ENCODE data around the gene CRYBA1.
"Not testable (repeated sequence)": the region's sequence is repeated elsewhere in the genome, so short reads cannot be mapped to it uniquely, and the experiment has no call there.

Gene CRYBA1

GRCh38 chr17:29246628-29247027 lies at the start of gene CRYBA1:
Gene CRYBA1, plus strand, starts transcription at chr17:29246859. Its CDS starts 5 bp downstream, at chr17:29246864.
- no peak within 1 kb of the TSS for H3K4me3 Mint-ChIP-seq
- no peak within 1 kb of the TSS for H3K27ac Mint-ChIP-seq
- H3K36me3 Mint-ChIP-seq, result no peaks in the 10 kb centered on the region
- H3K4me1 Mint-ChIP-seq, result no peaks in the 10 kb centered on the region
- no peaks in the 10 kb centered on the region for H3K9me3 Mint-ChIP-seq
- no peaks in the 10 kb centered on the region for H3K27me3 Mint-ChIP-seq

GRCh38 chr17:29197516-29198272 lies 49.0 kb upstream of the CRYBA1 start:
- H3K4me1 Mint-ChIP-seq, result no peaks in the 10 kb centered on the region
- H3K27ac Mint-ChIP-seq, result no peak overlapping the region
- H3K9me3 Mint-ChIP-seq, result no peaks in the 10 kb centered on the region

GRCh38 chr17:29204068-29204804 lies 42.4 kb upstream of the CRYBA1 start:
- not testable (repeated sequence) for H3K27me3 Mint-ChIP-seq, H3K36me3 Mint-ChIP-seq, H3K4me3 Mint-ChIP-seq, H3K9me3 Mint-ChIP-seq, H3K27ac Mint-ChIP-seq, H3K4me1 Mint-ChIP-seq

More at GRCh38 chr17:29197516-29198272, 49.0 kb upstream of the CRYBA1 start:
- Mint-ChIP-seq H3K4me3 (no peak overlapping the region), H3K27me3 (peaks cover 2% of the 10 kb centered on the region), H3K36me3 (no peaks in the 10 kb centered on the region)

GRCh38 chr17:29205047-29205446 lies 41.6 kb upstream of the CRYBA1 start:
- H3K27me3 Mint-ChIP-seq, result peaks cover 7% of the 10 kb centered on the region
- H3K4me3 Mint-ChIP-seq, result no peak overlapping the region
- H3K9me3 Mint-ChIP-seq, result no peaks in the 10 kb centered on the region
- H3K27ac Mint-ChIP-seq, result no peak overlapping the region
- no peaks in the 10 kb centered on the region for H3K36me3 Mint-ChIP-seq
- H3K4me1 Mint-ChIP-seq, result no peaks in the 10 kb centered on the region

GRCh38 chr17:29207975-29208374 lies 38.7 kb upstream of the CRYBA1 start:
- H3K27me3 Mint-ChIP-seq, result peaks cover 6% of the 10 kb centered on the region
- H3K4me3 Mint-ChIP-seq, result no peak overlapping the region
- no peaks in the 10 kb centered on the region for H3K9me3 Mint-ChIP-seq
- no peak overlapping the region for H3K27ac Mint-ChIP-seq
- no peaks in the 10 kb centered on the region for H3K36me3 Mint-ChIP-seq
- no peaks in the 10 kb centered on the region for H3K4me1 Mint-ChIP-seq

- Mint-ChIP-seq H3K4me1 (no peaks in the 10 kb centered on the region), H3K4me3 (no peak overlapping the region), H3K9me3 (no peaks in the 10 kb centered on the region), H3K36me3 (no peaks in the 10 kb centered on the region), H3K27me3 (peaks cover 4% of the 10 kb centered on the region), H3K27ac (no peak overlapping the region)
Measured at GRCh38 chr17:29209073-29209472, 37.6 kb upstream of the CRYBA1 start.

- Mint-ChIP-seq H3K9me3 (no peaks in the 10 kb centered on the region), H3K4me1 (no peaks in the 10 kb centered on the region), H3K4me3 (no peak overlapping the region), H3K27me3 (no peaks in the 10 kb centered on the region), H3K36me3 (no peaks in the 10 kb centered on the region), H3K27ac (no peak overlapping the region)
Measured at GRCh38 chr17:29210879-29211278, 35.8 kb upstream of the CRYBA1 start.

GRCh38 chr17:29212094-29212631 lies 34.5 kb upstream of the CRYBA1 start:
- Mint-ChIP-seq H3K9me3 (no peaks in the 10 kb centered on the region), H3K4me1 (no peaks in the 10 kb centered on the region), H3K36me3 (no peaks in the 10 kb centered on the region), H3K4me3 (no peak overlapping the region), H3K27ac (no peak overlapping the region), H3K27me3 (no peaks in the 10 kb centered on the region)

- H3K36me3 Mint-ChIP-seq, result no peaks in the 10 kb centered on the region
- H3K4me3 Mint-ChIP-seq, result no peak overlapping the region
- H3K9me3 Mint-ChIP-seq, result no peaks in the 10 kb centered on the region
- H3K4me1 Mint-ChIP-seq, result no peaks in the 10 kb centered on the region
- H3K27me3 Mint-ChIP-seq, result no peaks in the 10 kb centered on the region
- no peak overlapping the region for H3K27ac Mint-ChIP-seq
Measured at GRCh38 chr17:29212681-29213121, 34.0 kb upstream of the CRYBA1 start.

- Mint-ChIP-seq H3K27ac (no peak overlapping the region), H3K4me1 (peaks cover 1% of the 10 kb centered on the region), H3K9me3 (no peaks in the 10 kb centered on the region), H3K36me3 (no peaks in the 10 kb centered on the region), H3K4me3 (no peak overlapping the region), H3K27me3 (peaks cover under 1% of the 10 kb centered on the region)
Measured at GRCh38 chr17:29214215-29215146, 32.2 kb upstream of the CRYBA1 start.

- Mint-ChIP-seq H3K27me3 (peaks cover 1% of the 10 kb centered on the region), H3K36me3 (no peaks in the 10 kb centered on the region), H3K4me1 (peaks cover 4% of the 10 kb centered on the region), H3K4me3 (no peak overlapping the region), H3K27ac (no peak overlapping the region), H3K9me3 (no peaks in the 10 kb centered on the region)
Measured at GRCh38 chr17:29215174-29215573, 31.5 kb upstream of the CRYBA1 start.

GRCh38 chr17:29215717-29216116 lies 30.9 kb upstream of the CRYBA1 start:
- Mint-ChIP-seq H3K4me3 (no peak overlapping the region), H3K4me1 (peaks cover 4% of the 10 kb centered on the region), H3K27ac (no peak overlapping the region), H3K9me3 (no peaks in the 10 kb centered on the region), H3K27me3 (peaks cover 1% of the 10 kb centered on the region), H3K36me3 (no peaks in the 10 kb centered on the region)

GRCh38 chr17:29216181-29216580 lies 30.5 kb upstream of the CRYBA1 start:
- Mint-ChIP-seq H3K27me3 (peaks cover 1% of the 10 kb centered on the region), H3K9me3 (no peaks in the 10 kb centered on the region), H3K27ac (no peak overlapping the region), H3K36me3 (no peaks in the 10 kb centered on the region), H3K4me3 (no peak overlapping the region), H3K4me1 (peaks cover 4% of the 10 kb centered on the region)

- peaks cover 4% of the 10 kb centered on the region for H3K4me1 Mint-ChIP-seq
- no peaks in the 10 kb centered on the region for H3K9me3 Mint-ChIP-seq
- no peaks in the 10 kb centered on the region for H3K36me3 Mint-ChIP-seq
- no peak overlapping the region for H3K4me3 Mint-ChIP-seq
- H3K27ac Mint-ChIP-seq, result no peak overlapping the region
- peaks cover 1% of the 10 kb centered on the region for H3K27me3 Mint-ChIP-seq
Measured at GRCh38 chr17:29216856-29217255, 29.8 kb upstream of the CRYBA1 start.

GRCh38 chr17:29219378-29220047 lies 27.1 kb upstream of the CRYBA1 start:
- Mint-ChIP-seq H3K4me1 (peaks cover 4% of the 10 kb centered on the region), H3K9me3 (no peaks in the 10 kb centered on the region), H3K27me3 (peaks cover 1% of the 10 kb centered on the region), H3K4me3 (no peak overlapping the region), H3K27ac (no peak overlapping the region), H3K36me3 (no peaks in the 10 kb centered on the region)
